Prostate gland (tissue), 2 donors: ENCODE measurements around the gene RFTN2.

Source experiments
- POLR2A ChIP-seq: fragments of 450-650 bp; IDR thresholded peaks from one replicate; pipeline ENCODE4 v1.6.1; 2016; ENCODE audit warnings: antibody characterized with exemption, mild to moderate bottlenecking
- TF ChIP-seq, protein P1 (sequence below), 4 experiments: fragments of 200-600 bp in 2 of 4; fragments of 450-650 bp in 2 of 4; sonication (generic) in 2 of 4; IDR thresholded peaks; 1 replicate in 3 of 4; 2 replicates in 1 of 4; pipeline ENCODE4 v1.5.1; 2016 to 2019; ENCODE audit warnings: antibody characterized with exemption in 4 of 4, mild to moderate bottlenecking in 2 of 4, moderate library complexity in 2 of 4

DNA sequence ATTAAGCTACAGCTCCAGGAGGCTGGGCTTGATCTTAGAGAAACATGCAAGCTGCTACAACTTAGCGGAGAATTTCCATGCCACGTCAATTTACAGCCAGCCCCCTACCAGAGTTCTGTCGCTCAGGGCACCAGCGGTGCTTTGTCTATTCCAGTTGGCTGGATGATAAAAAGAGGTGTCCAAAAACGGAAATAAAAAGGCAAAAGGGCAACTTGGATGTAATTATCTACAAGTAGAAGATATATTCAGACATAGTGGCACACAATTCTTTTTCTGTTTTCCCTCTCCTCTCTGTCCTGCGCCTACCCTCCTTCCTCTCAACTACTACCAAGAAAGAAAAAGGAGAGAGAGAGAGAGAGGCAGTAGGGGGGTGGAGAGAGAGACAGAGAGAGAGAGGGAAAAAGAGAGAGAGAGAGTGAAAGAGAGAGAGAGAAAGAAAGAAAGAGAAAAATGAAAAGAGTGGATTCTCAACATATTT, 363 bp upstream of the RFTN2 start:
- TF ChIP-seq, protein P1, sequence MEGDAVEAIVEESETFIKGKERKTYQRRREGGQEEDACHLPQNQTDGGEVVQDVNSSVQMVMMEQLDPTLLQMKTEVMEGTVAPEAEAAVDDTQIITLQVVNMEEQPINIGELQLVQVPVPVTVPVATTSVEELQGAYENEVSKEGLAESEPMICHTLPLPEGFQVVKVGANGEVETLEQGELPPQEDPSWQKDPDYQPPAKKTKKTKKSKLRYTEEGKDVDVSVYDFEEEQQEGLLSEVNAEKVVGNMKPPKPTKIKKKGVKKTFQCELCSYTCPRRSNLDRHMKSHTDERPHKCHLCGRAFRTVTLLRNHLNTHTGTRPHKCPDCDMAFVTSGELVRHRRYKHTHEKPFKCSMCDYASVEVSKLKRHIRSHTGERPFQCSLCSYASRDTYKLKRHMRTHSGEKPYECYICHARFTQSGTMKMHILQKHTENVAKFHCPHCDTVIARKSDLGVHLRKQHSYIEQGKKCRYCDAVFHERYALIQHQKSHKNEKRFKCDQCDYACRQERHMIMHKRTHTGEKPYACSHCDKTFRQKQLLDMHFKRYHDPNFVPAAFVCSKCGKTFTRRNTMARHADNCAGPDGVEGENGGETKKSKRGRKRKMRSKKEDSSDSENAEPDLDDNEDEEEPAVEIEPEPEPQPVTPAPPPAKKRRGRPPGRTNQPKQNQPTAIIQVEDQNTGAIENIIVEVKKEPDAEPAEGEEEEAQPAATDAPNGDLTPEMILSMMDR (IDR thresholded peaks at IDR 0.05) = no peak
- no peak for TF ChIP-seq POLR2A
